Tibial nerve (tissue), 3 donors: Measurements from ENCODE around the gene PRM3.
A peak's percentile ranks its signal among the peaks of the same experiment; 100 is the strongest.

ENCODE experiments used
- CTCF ChIP-seq, 5 experiments: fragments of 200-600 bp in 3 of 5; fragments of 450-650 bp in 2 of 5; sonication (generic) in 3 of 5; IDR thresholded peaks; one replicate each; pipeline ENCODE4 v1.5.1; 2016 to 2019; ENCODE audit warnings: antibody characterized with exemption in 5 of 5, mild to moderate bottlenecking in 3 of 5, moderate library complexity in 2 of 5
- POLR2A ChIP-seq, 2 donors: fragments of 450-650 bp; IDR thresholded peaks; one replicate each; pipeline ENCODE4 v1.6.1; 2017; ENCODE audit warnings: antibody characterized with exemption in 2 of 2, mild to moderate bottlenecking in 2 of 2, moderate library complexity in 2 of 2

DNA sequence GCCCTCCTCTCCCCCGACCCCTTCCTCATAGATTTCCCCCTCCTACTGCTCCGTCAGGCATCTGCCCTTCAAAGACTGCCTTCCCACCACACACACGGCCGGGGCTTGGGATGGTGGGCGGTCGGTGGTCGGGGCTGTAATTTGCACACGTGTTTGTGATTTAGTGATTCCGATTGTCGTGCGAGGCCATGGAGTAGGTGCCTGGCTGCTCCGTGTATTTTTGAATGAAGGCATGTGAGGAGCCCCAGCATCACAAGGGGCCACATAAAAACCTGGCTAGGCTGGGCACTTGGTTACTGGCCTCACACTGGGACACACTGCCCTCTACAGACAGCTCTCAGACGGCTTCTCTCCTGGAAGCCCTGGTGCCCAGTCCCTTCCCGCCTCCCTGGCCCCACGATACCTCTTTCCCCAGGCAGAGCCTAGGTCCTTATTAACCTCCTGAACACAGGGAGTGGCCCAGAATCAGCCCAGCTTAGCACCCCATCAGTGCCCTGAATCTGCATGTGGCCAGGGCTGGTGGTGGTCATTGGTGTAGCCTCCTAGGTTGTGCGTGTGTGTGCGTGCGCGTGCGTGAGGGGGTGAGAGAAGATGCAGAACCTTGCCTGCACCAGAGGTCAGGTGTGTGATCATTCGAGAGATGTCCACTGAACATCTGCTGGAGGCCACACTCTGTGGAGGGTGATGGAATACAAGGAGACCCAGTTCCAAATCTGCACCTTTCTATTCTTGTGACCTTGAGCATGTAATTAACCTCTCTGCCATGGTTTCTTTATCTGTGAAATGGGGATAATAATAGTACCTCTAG, 16.1 kb downstream of the PRM3 start:
- TF ChIP-seq CTCF (IDR thresholded peaks at IDR 0.05) (peak; percentile 70 to 85 (median 79)), POLR2A (IDR thresholded peaks at IDR 0.05) (no peak)
